Psoas muscle (tissue), 8 donors: ENCODE measurements around the gene SRGN. TPM values are rescaled to one million over a fixed set of nuclear protein-coding genes. Genes with fewer than 3 reads are reported as not detected.

Experiments used
- ATAC-seq, 4 donors: fragments of 200-7000 bp; cut with Tn5 transposase; one replicate each; pipeline ENCODE4 v1.9.1; 2020; ENCODE audit warnings: moderate library complexity in 3 of 4, mild to moderate bottlenecking in 2 of 4
- DNase-seq, 2 donors: peaks; one replicate each; pipeline ENCODE4 v3.0.0-alpha.2; 2020
- H3K27ac ChIP-seq: fragments of 200-600 bp; one replicate; pipeline ENCODE4 v1.8.0; 2022
- H3K27me3 ChIP-seq, 3 donors: fragments of 200-600 bp in 1 of 3; one replicate each; pipeline versions ENCODE4 v1.6.1 to v1.8.0; 2013 to 2022; ENCODE audit warnings: low read length in 2 of 3, mild to moderate bottlenecking in 2 of 3, moderate library complexity in 1 of 3; ENCODE audit not compliant: insufficient read depth in 3 of 3
- H3K36me3 ChIP-seq, 2 donors: fragments of 200-600 bp in 1 of 2; one replicate each; pipeline versions ENCODE4 v1.6.1 to v1.8.0; 2013 to 2022; ENCODE audit warnings: low read depth in 1 of 2, mild to moderate bottlenecking in 1 of 2, moderate library complexity in 1 of 2; ENCODE audit not compliant: insufficient read depth in 1 of 2
- H3K4me1 ChIP-seq: fragments of 200-600 bp; one replicate; pipeline ENCODE4 v1.8.0; 2022
- H3K4me3 ChIP-seq: fragments of 200-600 bp; one replicate; pipeline ENCODE4 v1.8.0; 2022; ENCODE audit warnings: mild to moderate bottlenecking
- H3K9me3 ChIP-seq: fragments of 200-600 bp; one replicate; pipeline ENCODE4 v1.8.0; 2022
- CTCF ChIP-seq: fragments of 200-600 bp; IDR thresholded peaks from one replicate; pipeline ENCODE4 v1.8.0; 2022; ENCODE audit warnings: antibody characterized with exemption
- WGBS, 3 donors: extraction: QIAGEN DNeasy Blood & Tissue Kit; methylation state at CpG; one replicate each; pipeline versions ENCODE4 v1.1.6 to v1.1.7; 2013; 5-methylcytosine and 5-hydroxymethylcytosine counted together
- intact Hi-C, 2 donors: fragments of 100-400 bp; cut with DNase I; formaldehyde crosslinking; loops; one replicate each; pipeline versions ENCODE4 v1.11.0 to v1.14.2; 2022
- polyA plus RNA-seq, 3 donors: library from polyadenylated mRNA; stranded (reverse); fragments of 200-250 nt; gene quantifications; one replicate each; pipeline ENCODE4 v1.2.3, GENCODE V29; 2013
- total RNA-seq, 4 donors: library from RNA; stranded (reverse); fragmentation: NEBNext Ultra II Directional in 2 of 4; extraction: Animal tissue kit (Norgen Biotek cat#: 25700) in 2 of 4; gene quantifications; one replicate each; pipeline versions ENCODE4 v1.2.1 to v1.2.4, GENCODE V29; 2021 to 2023
- donor health status: healthy with polysubstance abuse.
- donor health status: DM: no; HTN: no; CAD: no; lungs with moderate emphysema.
- donor health status: Bipolar disorder and iron deficiency.
- donor health status: healthy.
- donor health status: DM: yes; HTN: yes; CAD: no.
- donor health status: DM: no; HTN: no; CAD: no.
- donor health status: DM: no; HTN: no; CAD: no.
- donor health status: DM: yes; HTN: yes; CAD: no.

SRGN gene
- total and polyA plus RNA-seq, 7 donors, result 27.8 to 54.0 (median 32.9) TPM

- no peak overlapping the region for H3K4me3 ChIP-seq
- no peaks in the 10 kb centered on the region for H3K36me3 ChIP-seq
- peaks cover 9% of the 10 kb centered on the region for H3K4me1 ChIP-seq
- ATAC-seq (no peak), DNase-seq (no peak)
- 73 to 83% (median 80%) methylated on average over 6 of the region's 6 CpGs for WGBS, 3 donors
- intact Hi-C loops, result no loop called here
- no peak for TF ChIP-seq CTCF
- H3K27ac ChIP-seq, result peak overlapping the region; percentile 52
- no peaks in the 10 kb centered on the region for H3K9me3 ChIP-seq
- H3K27me3 ChIP-seq, result no peaks in the 10 kb centered on the region
Observed at GRCh38 chr10:69064762-69065328, 23.1 kb upstream of the SRGN start.

- Histone ChIP-seq H3K36me3 (no peaks in the 10 kb centered on the region), H3K27ac (peak overlapping the region; percentile 52), H3K4me1 (peaks cover 9% of the 10 kb centered on the region), H3K4me3 (no peak overlapping the region), H3K9me3 (no peaks in the 10 kb centered on the region), H3K27me3 (no peaks in the 10 kb centered on the region)
- no peak for TF ChIP-seq CTCF
- ATAC-seq (no peak), DNase-seq (peak in 1 of 2 donors; percentile 51)
- intact Hi-C loops, result no loop called here
- WGBS, 3 donors, result 53 to 59% (median 54%) methylated on average over 8 of the region's 8 CpGs
Observed at GRCh38 chr10:69065406-69066361, 22.2 kb upstream of the SRGN start.

- WGBS, 3 donors, result 88 to 96% (median 92%) methylated on average over 3 of the region's 3 CpGs
- peaks cover 4% of the 10 kb centered on the region for H3K4me1 ChIP-seq
- DNase-seq (no peak), ATAC-seq (no peak)
- H3K27ac ChIP-seq, result no peak overlapping the region
- TF ChIP-seq CTCF, result no peak
- H3K27me3 ChIP-seq, result no peaks in the 10 kb centered on the region
- no peak overlapping the region for H3K4me3 ChIP-seq
- intact Hi-C loops, result no loop called here
- no peaks in the 10 kb centered on the region for H3K36me3 ChIP-seq
- no peaks in the 10 kb centered on the region for H3K9me3 ChIP-seq
Observed at GRCh38 chr10:69067189-69067588, 20.7 kb upstream of the SRGN start.

GRCh38 chr10:69068549-69068948 is 19.4 kb upstream of the SRGN start:
- 84 to 85% (median 85%) methylated on average over 5 of the region's 5 CpGs for WGBS, 3 donors
- DNase-seq (no peak), ATAC-seq (no peak)
- no peaks in the 10 kb centered on the region for H3K27me3 ChIP-seq
- H3K4me1 ChIP-seq, result no peaks in the 10 kb centered on the region
- TF ChIP-seq CTCF, result no peak
- intact Hi-C loops, result no loop called here
- no peak overlapping the region for H3K4me3 ChIP-seq
- no peak overlapping the region for H3K27ac ChIP-seq
- H3K9me3 ChIP-seq, result no peaks in the 10 kb centered on the region
- H3K36me3 ChIP-seq, result no peaks in the 10 kb centered on the region
